MV-4-11 (cell line): ENCODE measurements around the gene UBE2R2.
"Not testable (repeated sequence)": the region's sequence is repeated elsewhere in the genome, so short reads cannot be mapped to it uniquely, and the experiment has no call there.

Source experiments
- DNase-seq: peaks from one replicate; lab custom pipeline; 2025; lab: John Stamatoyannopoulos, UW

The UBE2R2 gene

GRCh38 chr9:33927694-33928093, 110.7 kb downstream of the UBE2R2 start:
- no peak for DNase-seq

GRCh38 chr9:33931326-33931725, 114.4 kb downstream of the UBE2R2 start:
- no peak for DNase-seq

- no peak for DNase-seq
Observed at GRCh38 chr9:33932078-33932807, 115.3 kb downstream of the UBE2R2 start.

GRCh38 chr9:33934188-33934878, 117.4 kb downstream of the UBE2R2 start:
- DNase-seq: no peak

- no peak for DNase-seq
Observed at GRCh38 chr9:33939924-33940874, 123.2 kb downstream of the UBE2R2 start.

GRCh38 chr9:33942471-33943083, 125.6 kb downstream of the UBE2R2 start:
- DNase-seq: no peak

GRCh38 chr9:33943389-33943788, 126.4 kb downstream of the UBE2R2 start:
- DNase-seq: no peak

GRCh38 chr9:33946779-33947535, 130.0 kb downstream of the UBE2R2 start:
- no peak for DNase-seq

GRCh38 chr9:33950371-33950770, 133.4 kb downstream of the UBE2R2 start:
- DNase-seq: no peak

GRCh38 chr9:33952066-33952465, 135.1 kb downstream of the UBE2R2 start:
- DNase-seq: peak; percentile 45

GRCh38 chr9:33956544-33956943, 139.6 kb downstream of the UBE2R2 start:
- DNase-seq: no peak

GRCh38 chr9:33959725-33960124, 142.8 kb downstream of the UBE2R2 start:
- no peak for DNase-seq

GRCh38 chr9:33962468-33962867, 145.5 kb downstream of the UBE2R2 start:
- not testable (repeated sequence) for DNase-seq

GRCh38 chr9:33964086-33964768, 147.3 kb downstream of the UBE2R2 start:
- DNase-seq: no peak
